ENCODE measurements around the gene CTAG1A. TPM values are rescaled to one million over a fixed set of nuclear protein-coding genes. Genes with fewer than 3 reads are reported as not detected.

The CTAG1A gene
- total RNA-seq, 1 experiment from 2014 or later: not detected

- no peak overlapping the region for H3T11ph ChIP-seq (ENCODE audit: low read length)
- Mint-ChIP-seq H3K36me3 (ENCODE audit: insufficient read depth in 1 of 3, low read depth in 3 of 3) (peaks cover 22 to 48% (median 48%) of the 10 kb centered on the region in 3 experiments), H3K27ac (peak overlapping the region in 2 of 3 experiments; percentile 39 to 71; a peak in 2 of 7 replicates), H3K27me3 (ENCODE audit: low read depth) (no peaks in the 10 kb centered on the region; the same call in none of the 2 replicates), H3K9me3 (peaks cover 58 to 73% of the 10 kb centered on the region in 2 experiments), H3K4me1 (peaks cover 4 to 12% of the 10 kb centered on the region in 2 experiments), H3K4me3 (peak overlapping the region; percentile 73 to 83)
- no peak overlapping the region for H3K27ac ChIP-seq (ENCODE audit: insufficient read length, low read depth, low read length)
- no peaks in the 10 kb centered on the region for H3K27me3 ChIP-seq (ENCODE audit: insufficient read depth, low read length)
- no peak overlapping the region for H2AK5ac ChIP-seq (ENCODE audit: insufficient read length, low read length)
- no peak overlapping the region for H2BK15ac ChIP-seq (ENCODE audit: low read depth, low read length)
- no peak overlapping the region for H3K9ac ChIP-seq (ENCODE audit: extremely low read depth, insufficient read length, low read length)
- no CpG with 5 or more reads among the region's 17 CpGs for WGBS (ENCODE audit: extremely low coverage, insufficient read length, low lambda C conversion rate)
- no peak overlapping the region for H2BK120ac ChIP-seq (ENCODE audit: low read depth, low read length, poor library complexity, severe bottlenecking)
- no peak overlapping the region for H3K56ac ChIP-seq (ENCODE audit: insufficient read length, low read depth, low read length)
- no peak overlapping the region for H3K14ac ChIP-seq (ENCODE audit: insufficient read depth, low read length)
- DNase-seq: no peak
- H3K79me2 ChIP-seq (ENCODE audit: insufficient read depth, low read length): peaks cover 3% of the 10 kb centered on the region; the same call in 1 of the 2 replicates
- H3K23ac ChIP-seq (ENCODE audit: insufficient read length, low read depth, low read length): no peak overlapping the region
- no peak overlapping the region for H3K18ac ChIP-seq (ENCODE audit: insufficient read length, low read depth, low read length)
- no peak overlapping the region for H2BK20ac ChIP-seq (ENCODE audit: low read depth, low read length, poor library complexity, severe bottlenecking)
- no peak overlapping the region for H4K8ac ChIP-seq (replicated peaks; ENCODE audit: insufficient read length, low read depth, low read length)
- H2BK12ac ChIP-seq (ENCODE audit: insufficient read length, low read depth, low read length): no peak overlapping the region
- no peak overlapping the region for H4K5ac ChIP-seq (ENCODE audit: insufficient read length, low read depth, low read length)
- peaks cover 6% of the 10 kb centered on the region for H3K23me2 ChIP-seq (ENCODE audit: insufficient read length, low read depth, low read length, poor library complexity, severe bottlenecking)
- TF ChIP-seq, protein P1, sequence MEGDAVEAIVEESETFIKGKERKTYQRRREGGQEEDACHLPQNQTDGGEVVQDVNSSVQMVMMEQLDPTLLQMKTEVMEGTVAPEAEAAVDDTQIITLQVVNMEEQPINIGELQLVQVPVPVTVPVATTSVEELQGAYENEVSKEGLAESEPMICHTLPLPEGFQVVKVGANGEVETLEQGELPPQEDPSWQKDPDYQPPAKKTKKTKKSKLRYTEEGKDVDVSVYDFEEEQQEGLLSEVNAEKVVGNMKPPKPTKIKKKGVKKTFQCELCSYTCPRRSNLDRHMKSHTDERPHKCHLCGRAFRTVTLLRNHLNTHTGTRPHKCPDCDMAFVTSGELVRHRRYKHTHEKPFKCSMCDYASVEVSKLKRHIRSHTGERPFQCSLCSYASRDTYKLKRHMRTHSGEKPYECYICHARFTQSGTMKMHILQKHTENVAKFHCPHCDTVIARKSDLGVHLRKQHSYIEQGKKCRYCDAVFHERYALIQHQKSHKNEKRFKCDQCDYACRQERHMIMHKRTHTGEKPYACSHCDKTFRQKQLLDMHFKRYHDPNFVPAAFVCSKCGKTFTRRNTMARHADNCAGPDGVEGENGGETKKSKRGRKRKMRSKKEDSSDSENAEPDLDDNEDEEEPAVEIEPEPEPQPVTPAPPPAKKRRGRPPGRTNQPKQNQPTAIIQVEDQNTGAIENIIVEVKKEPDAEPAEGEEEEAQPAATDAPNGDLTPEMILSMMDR (conservative IDR thresholded peaks at IDR 0.05): no peak
- no peaks in the 10 kb centered on the region for H3K79me1 ChIP-seq (ENCODE audit: insufficient read depth, low read depth, low read length, poor library complexity, severe bottlenecking)
- no peaks in the 10 kb centered on the region for H3K4me1 ChIP-seq (ENCODE audit: insufficient read depth, low read length)
- H3K4me2 ChIP-seq (ENCODE audit: insufficient read depth, insufficient read length, low read length): peak overlapping the region; percentile 25
- no peaks in the 10 kb centered on the region for H4K20me1 ChIP-seq (ENCODE audit: control insufficient read depth, insufficient read depth, insufficient read length)
- peaks cover 47% of the 10 kb centered on the region for H3K9me3 ChIP-seq (ENCODE audit: control insufficient read depth, low read depth, low read length)
- no peak overlapping the region for H2AFZ ChIP-seq (ENCODE audit: low read length)
- no peak overlapping the region for H4K91ac ChIP-seq (ENCODE audit: insufficient read length, low read depth, low read length)
- no peak overlapping the region for H2BK5ac ChIP-seq (ENCODE audit: insufficient read length, low read length)
- H3K4ac ChIP-seq (ENCODE audit: low read depth, low read length): no peak overlapping the region
These were observed 39.2 kb upstream of the CTAG1A start for GRCh38 chrX:154545673-154546274.
